Right lobe of liver (tissue), 4 donors: ENCODE data around the gene CYP3A7.

Experiments used
- POLR2A ChIP-seq: fragments of 450-650 bp; IDR thresholded peaks from one replicate; pipeline ENCODE4 v1.6.1; 2017; ENCODE audit warnings: antibody characterized with exemption, mild to moderate bottlenecking
- TF ChIP-seq, protein P1 (sequence below), 4 donors: fragments of 200-600 bp in 3 of 4; fragments of 450-650 bp in 1 of 4; IDR thresholded peaks; one replicate each; pipeline versions ENCODE4 v1.5.1 to v1.8.0; 2016 to 2022; ENCODE audit warnings: antibody characterized with exemption in 4 of 4, mild to moderate bottlenecking in 2 of 4
- donor health status: DM: no; HTN: no; CAD: no.
- donor health status: DM: no; HTN: no; CAD: no.
- donor health status: DM: no; HTN: yes; CAD: no.

DNA sequence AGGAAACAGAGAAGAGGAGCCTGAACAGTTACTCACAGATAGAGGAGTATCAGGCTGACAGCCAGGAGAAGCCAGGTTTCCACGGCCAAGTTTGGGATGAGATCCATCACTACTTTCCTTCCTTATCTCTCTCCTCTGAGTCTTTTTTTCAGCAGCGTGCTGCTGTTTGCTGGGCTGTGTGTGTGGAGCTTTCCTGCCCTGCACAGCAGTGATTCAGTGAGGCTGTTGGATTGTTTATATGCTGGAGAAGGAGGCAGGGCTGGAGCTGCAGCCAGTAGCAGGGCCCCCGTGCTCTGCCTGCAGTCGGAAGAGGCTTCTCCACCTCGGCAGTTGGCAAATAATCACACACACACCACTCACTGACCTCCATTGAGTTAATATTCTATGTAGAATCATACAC is at the start of gene CYP3A7:
- TF ChIP-seq, protein P1, sequence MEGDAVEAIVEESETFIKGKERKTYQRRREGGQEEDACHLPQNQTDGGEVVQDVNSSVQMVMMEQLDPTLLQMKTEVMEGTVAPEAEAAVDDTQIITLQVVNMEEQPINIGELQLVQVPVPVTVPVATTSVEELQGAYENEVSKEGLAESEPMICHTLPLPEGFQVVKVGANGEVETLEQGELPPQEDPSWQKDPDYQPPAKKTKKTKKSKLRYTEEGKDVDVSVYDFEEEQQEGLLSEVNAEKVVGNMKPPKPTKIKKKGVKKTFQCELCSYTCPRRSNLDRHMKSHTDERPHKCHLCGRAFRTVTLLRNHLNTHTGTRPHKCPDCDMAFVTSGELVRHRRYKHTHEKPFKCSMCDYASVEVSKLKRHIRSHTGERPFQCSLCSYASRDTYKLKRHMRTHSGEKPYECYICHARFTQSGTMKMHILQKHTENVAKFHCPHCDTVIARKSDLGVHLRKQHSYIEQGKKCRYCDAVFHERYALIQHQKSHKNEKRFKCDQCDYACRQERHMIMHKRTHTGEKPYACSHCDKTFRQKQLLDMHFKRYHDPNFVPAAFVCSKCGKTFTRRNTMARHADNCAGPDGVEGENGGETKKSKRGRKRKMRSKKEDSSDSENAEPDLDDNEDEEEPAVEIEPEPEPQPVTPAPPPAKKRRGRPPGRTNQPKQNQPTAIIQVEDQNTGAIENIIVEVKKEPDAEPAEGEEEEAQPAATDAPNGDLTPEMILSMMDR (IDR thresholded peaks at IDR 0.05): no peak
- TF ChIP-seq POLR2A: peak; percentile 42
